ENCODE results near the gene GAB2. TPM values are rescaled to one million over a fixed set of nuclear protein-coding genes. Genes with fewer than 3 reads are reported as not detected.

The GAB2 gene
- total RNA-seq, 4 donors from 2014 or later, result 13.4 to 28.4 (median 19.8) TPM

DNA sequence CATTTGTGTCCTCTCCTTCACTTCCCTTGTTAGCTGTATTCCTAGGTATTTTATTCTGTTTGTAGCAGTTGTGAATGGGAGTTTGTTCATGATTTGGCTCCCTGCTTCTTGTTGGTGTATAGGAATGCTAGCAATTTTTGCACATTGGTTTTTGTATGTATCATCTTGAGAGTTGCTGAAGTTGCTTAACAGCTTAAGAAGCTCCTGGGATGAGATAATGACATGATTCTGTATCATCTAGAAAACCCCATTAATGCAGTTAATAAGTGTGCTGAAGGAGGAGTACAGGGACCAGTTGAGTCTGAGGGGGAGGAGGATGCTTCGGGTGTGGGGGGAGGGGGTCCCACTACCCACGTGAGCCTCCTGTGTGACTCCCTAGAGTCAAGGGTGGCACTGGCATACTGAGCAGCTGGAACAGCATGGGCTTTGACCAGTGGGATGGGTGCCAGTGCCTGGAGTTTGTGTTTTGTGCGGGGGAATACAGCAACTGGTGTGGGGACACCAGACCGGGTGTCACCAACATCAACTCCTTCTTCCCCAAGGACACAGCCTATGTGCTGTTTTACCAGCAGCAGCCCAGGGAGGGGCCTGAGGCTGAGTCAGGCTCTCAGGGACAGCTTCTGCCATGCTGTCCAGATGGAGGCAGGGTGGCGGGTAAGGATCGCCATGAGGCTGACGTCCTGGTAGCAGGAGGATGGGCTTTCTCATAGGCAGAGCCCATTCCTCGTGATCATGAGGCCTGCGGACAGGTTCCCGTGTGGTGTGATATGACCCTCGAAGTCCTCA, 204.8 kb downstream of the GAB2 start:
- WGBS, result 89% methylated on average over 3 of the region's 11 CpGs
- Histone ChIP-seq H3K27me3 (no peaks in the 10 kb centered on the region), H3K9me3 (no peaks in the 10 kb centered on the region), H3K4me1 (no peaks in the 10 kb centered on the region), H3K36me3 (peaks cover 42% of the 10 kb centered on the region), H3K27ac (no peak overlapping the region), H3K4me3 (no peak overlapping the region)
- TF ChIP-seq EP300 (IDR thresholded peaks at IDR 0.05), result no peak
- no peak for TF ChIP-seq POLR2A (IDR thresholded peaks at IDR 0.05)
- TF ChIP-seq, protein P1, sequence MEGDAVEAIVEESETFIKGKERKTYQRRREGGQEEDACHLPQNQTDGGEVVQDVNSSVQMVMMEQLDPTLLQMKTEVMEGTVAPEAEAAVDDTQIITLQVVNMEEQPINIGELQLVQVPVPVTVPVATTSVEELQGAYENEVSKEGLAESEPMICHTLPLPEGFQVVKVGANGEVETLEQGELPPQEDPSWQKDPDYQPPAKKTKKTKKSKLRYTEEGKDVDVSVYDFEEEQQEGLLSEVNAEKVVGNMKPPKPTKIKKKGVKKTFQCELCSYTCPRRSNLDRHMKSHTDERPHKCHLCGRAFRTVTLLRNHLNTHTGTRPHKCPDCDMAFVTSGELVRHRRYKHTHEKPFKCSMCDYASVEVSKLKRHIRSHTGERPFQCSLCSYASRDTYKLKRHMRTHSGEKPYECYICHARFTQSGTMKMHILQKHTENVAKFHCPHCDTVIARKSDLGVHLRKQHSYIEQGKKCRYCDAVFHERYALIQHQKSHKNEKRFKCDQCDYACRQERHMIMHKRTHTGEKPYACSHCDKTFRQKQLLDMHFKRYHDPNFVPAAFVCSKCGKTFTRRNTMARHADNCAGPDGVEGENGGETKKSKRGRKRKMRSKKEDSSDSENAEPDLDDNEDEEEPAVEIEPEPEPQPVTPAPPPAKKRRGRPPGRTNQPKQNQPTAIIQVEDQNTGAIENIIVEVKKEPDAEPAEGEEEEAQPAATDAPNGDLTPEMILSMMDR (IDR thresholded peaks at IDR 0.05), result no peak
- TF ChIP-seq POLR2AphosphoS5 (IDR thresholded peaks at IDR 0.05), result no peak
- DNase-seq (ENCODE audit: low spot score in 2 of 2), result peak in 1 of 2 donors; percentile 58

DNA sequence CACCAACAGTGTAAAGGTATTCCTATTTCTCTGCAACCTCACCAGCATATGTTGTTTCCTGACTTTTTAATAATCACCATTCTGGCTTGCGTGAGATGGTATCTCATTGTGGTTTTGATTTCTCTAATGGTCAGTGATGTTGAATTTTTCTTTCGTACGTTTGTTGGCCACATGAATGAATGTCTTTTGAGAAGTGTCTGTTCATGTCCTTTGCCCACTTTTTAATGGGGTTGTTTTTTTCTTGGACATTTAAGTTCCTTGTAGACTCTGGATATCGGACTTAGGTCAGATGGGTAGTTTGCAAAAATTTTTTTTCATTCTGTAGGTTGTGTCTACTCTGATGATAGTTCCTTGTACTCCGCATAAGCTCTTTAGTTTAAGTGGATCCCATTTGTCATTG, 206.1 kb downstream of the GAB2 start:
- H3K27ac ChIP-seq, result no peak overlapping the region
- no peaks in the 10 kb centered on the region for H3K9me3 ChIP-seq
- H3K36me3 ChIP-seq, result peaks cover 36% of the 10 kb centered on the region
- no peak for DNase-seq (ENCODE audit: low spot score in 2 of 2)
- WGBS, result 86% methylated on average over 5 of the region's 5 CpGs
- TF ChIP-seq POLR2A (IDR thresholded peaks at IDR 0.05) (no peak), EP300 (IDR thresholded peaks at IDR 0.05) (no peak), POLR2AphosphoS5 (IDR thresholded peaks at IDR 0.05) (no peak)
- TF ChIP-seq, protein P1 (IDR thresholded peaks at IDR 0.05), result no peak
- H3K4me1 ChIP-seq, result no peaks in the 10 kb centered on the region
- no peak overlapping the region for H3K4me3 ChIP-seq
- H3K27me3 ChIP-seq, result no peaks in the 10 kb centered on the region

DNA sequence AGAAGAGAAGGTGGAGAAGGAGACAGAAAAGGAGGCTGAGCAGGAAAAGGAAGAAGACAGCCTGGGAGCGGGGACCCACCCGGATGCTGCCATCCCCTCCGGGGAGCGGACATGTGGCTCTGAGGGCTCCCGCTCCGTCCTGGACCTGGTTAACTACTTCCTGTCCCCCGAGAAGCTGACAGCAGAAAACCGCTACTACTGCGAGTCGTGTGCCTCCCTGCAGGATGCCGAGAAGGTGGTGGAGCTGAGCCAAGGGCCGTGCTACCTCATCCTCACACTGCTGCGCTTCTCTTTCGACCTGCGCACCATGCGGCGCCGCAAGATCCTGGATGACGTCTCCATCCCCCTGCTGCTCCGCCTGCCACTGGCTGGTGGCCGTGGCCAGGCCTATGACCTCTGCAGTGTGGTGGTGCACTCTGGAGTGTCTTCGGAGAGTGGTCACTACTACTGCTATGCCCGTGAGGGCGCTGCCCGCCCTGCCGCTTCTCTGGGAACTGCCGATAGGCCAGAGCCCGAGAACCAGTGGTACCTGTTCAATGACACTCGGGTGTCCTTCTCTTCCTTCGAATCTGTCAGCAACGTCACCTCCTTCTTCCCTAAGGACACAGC, 207.5 kb downstream of the GAB2 start:
- no peak overlapping the region for H3K27ac ChIP-seq
- H3K27me3 ChIP-seq, result no peaks in the 10 kb centered on the region
- no peak overlapping the region for H3K4me3 ChIP-seq
- WGBS, result 90% methylated on average over 30 of the region's 31 CpGs
- H3K36me3 ChIP-seq, result peaks cover 30% of the 10 kb centered on the region
- DNase-seq (ENCODE audit: low spot score in 2 of 2), result no peak
- no peaks in the 10 kb centered on the region for H3K4me1 ChIP-seq
- H3K9me3 ChIP-seq, result no peaks in the 10 kb centered on the region
- TF ChIP-seq POLR2AphosphoS5 (IDR thresholded peaks at IDR 0.05), result no peak
- TF ChIP-seq POLR2A (IDR thresholded peaks at IDR 0.05), result no peak
- TF ChIP-seq, protein P1 (IDR thresholded peaks at IDR 0.05), result no peak
- TF ChIP-seq EP300 (IDR thresholded peaks at IDR 0.05), result no peak

DNA sequence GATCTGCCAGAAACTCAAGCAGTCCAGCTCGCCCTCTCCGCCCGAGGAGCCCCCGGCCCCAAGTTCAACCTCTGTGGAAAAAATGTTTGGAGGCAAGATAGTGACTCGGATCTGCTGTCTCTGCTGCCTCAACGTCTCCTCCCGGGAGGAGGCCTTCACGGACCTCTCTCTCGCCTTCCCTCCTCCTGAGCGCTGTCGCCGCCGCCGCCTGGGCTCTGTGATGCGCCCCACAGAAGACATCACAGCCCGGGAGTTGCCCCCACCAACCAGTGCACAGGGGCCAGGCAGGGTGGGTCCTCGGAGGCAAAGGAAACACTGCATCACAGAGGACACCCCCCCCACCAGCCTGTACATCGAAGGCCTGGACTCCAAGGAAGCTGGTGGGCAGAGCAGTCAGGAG, 208.1 kb downstream of the GAB2 start:
- no peak overlapping the region for H3K4me3 ChIP-seq
- H3K4me1 ChIP-seq, result no peaks in the 10 kb centered on the region
- no peaks in the 10 kb centered on the region for H3K9me3 ChIP-seq
- WGBS, result 94% methylated on average over 17 of the region's 18 CpGs
- no peak for DNase-seq (ENCODE audit: low spot score in 2 of 2)
- H3K27me3 ChIP-seq, result no peaks in the 10 kb centered on the region
- TF ChIP-seq POLR2AphosphoS5 (IDR thresholded peaks at IDR 0.05) (no peak), EP300 (IDR thresholded peaks at IDR 0.05) (no peak), POLR2A (IDR thresholded peaks at IDR 0.05) (no peak)
- TF ChIP-seq, protein P1 (IDR thresholded peaks at IDR 0.05), result no peak
- no peak overlapping the region for H3K27ac ChIP-seq
- H3K36me3 ChIP-seq, result peaks cover 24% of the 10 kb centered on the region

Measured in suprapubic skin (tissue), 4 donors.